Retinal pigment epithelial cell (primary cell): ENCODE data around the gene PPIP5K1.

Experiments used
- DNase-seq: peaks from one replicate; pipeline ENCODE4 v3.0.0-alpha.2; 2010; ENCODE audit warnings: low read depth
- H3K4me3 ChIP-seq: 2 replicates; pipeline ENCODE4 v1.5.1; 2011; ENCODE audit warnings: mild to moderate bottlenecking, low read length, control low read depth, moderate library complexity
- TF ChIP-seq, protein P1 (sequence below): conservative IDR thresholded peaks from 2 replicates; pipeline ENCODE4 v1.5.1; 2011; ENCODE audit warnings: low read depth, low read length, control low read depth, inconsistent platforms

The PPIP5K1 gene

DNA sequence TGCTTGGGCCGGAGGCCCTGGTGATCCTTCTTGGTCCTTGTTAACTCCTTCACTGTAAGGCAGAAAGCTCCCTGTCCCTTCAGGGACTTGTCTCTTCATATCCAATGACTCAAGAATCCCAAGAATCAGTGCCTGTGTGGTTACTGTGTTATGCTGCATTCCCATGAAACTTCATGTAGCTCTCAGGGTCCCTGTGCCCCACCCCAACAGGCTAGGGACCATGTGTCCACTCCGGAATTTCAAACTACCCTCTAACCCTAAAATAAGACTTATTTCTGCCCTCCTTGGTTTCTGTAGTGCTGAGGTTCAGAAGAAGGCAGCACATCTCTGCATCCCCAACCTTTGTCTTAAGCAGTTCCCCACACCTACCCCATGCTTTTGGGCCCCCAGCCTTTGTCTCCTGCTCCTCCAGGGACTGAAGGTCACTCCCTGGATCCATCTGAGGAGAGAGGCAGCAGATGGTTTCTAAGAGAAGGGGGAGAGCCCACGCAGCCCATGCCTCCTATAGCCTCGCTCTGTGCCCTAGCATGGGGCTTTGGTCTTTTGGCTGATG lies 73.1 kb downstream of the PPIP5K1 start:
- no peak for DNase-seq
- TF ChIP-seq, protein P1, sequence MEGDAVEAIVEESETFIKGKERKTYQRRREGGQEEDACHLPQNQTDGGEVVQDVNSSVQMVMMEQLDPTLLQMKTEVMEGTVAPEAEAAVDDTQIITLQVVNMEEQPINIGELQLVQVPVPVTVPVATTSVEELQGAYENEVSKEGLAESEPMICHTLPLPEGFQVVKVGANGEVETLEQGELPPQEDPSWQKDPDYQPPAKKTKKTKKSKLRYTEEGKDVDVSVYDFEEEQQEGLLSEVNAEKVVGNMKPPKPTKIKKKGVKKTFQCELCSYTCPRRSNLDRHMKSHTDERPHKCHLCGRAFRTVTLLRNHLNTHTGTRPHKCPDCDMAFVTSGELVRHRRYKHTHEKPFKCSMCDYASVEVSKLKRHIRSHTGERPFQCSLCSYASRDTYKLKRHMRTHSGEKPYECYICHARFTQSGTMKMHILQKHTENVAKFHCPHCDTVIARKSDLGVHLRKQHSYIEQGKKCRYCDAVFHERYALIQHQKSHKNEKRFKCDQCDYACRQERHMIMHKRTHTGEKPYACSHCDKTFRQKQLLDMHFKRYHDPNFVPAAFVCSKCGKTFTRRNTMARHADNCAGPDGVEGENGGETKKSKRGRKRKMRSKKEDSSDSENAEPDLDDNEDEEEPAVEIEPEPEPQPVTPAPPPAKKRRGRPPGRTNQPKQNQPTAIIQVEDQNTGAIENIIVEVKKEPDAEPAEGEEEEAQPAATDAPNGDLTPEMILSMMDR: no peak
- peak overlapping the region; percentile 58 for H3K4me3 ChIP-seq

- H3K4me3 ChIP-seq: no peak overlapping the region
- DNase-seq: no peak
- TF ChIP-seq, protein P1: no peak
These were observed 73.8 kb downstream of the PPIP5K1 start for GRCh38 chr15:43516185-43516584.

DNA sequence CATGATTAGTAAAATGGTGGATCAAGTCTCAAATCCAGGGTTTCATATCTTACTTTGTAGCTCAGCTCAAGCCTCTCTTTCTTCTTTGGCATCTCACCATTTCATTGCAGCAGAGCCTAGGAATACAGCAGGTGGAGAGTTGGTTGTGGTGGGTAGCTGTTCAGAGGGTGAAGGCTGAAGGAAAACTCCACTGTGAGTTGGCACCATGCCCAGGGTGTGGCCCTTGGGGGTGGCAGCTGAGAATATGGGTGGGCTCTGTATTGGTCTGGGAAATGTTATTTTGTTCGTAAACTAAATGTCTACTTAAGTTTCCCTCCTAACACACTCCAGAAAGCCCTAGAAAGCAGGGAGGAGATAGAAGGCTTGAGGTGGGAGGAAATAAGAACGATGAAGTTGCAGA lies 74.3 kb downstream of the PPIP5K1 start:
- no peak overlapping the region for H3K4me3 ChIP-seq
- DNase-seq: no peak
- TF ChIP-seq, protein P1: no peak

GRCh38 chr15:43514241-43515057 lies 75.6 kb downstream of the PPIP5K1 start:
- H3K4me3 ChIP-seq: no peak overlapping the region
- TF ChIP-seq, protein P1: peak; percentile 79
- DNase-seq: no peak

- TF ChIP-seq, protein P1: no peak
- no peak overlapping the region for H3K4me3 ChIP-seq
- DNase-seq: no peak
These were observed 76.5 kb downstream of the PPIP5K1 start for GRCh38 chr15:43513550-43513949.

GRCh38 chr15:43511012-43511885 lies 78.8 kb downstream of the PPIP5K1 start:
- TF ChIP-seq, protein P1: peak; percentile 44
- DNase-seq: no peak
- H3K4me3 ChIP-seq: peak overlapping the region; percentile 64
